Stimulated activated naive CD4-positive, alpha-beta T cell treated with Interleukin-2 at 50 U/mL for 16 hours (primary cell): ENCODE measurements around the gene MED13L.

Experiments used
- DNase-seq: peaks from one replicate; lab custom pipeline; 2025; lab: John Stamatoyannopoulos, UW

Gene MED13L

DNA sequence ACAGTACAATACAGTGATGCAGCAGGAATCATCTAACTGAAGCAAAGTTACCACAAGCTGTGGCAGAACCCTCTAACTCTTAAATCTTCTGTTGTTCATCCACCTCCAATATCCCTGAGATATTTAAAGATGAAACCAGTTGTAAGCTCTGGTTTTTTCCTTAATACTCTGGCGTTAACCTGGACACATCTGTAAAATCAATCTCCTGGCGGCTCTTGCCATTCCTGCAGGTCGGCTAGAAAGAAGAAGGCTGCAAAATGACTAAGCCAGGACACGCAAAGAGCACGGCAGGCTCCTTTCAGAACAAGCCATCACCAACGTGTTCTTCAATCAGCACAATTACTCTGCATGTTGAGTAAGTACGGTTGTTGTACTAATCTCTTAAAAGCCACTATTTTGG, 309.3 kb downstream of the MED13L start:
- DNase-seq: no peak

- no peak for DNase-seq
These were observed 311.1 kb downstream of the MED13L start for GRCh38 chr12:115966376-115966775.

- DNase-seq: no peak
These were observed 312.9 kb downstream of the MED13L start for GRCh38 chr12:115964626-115965025.

DNA sequence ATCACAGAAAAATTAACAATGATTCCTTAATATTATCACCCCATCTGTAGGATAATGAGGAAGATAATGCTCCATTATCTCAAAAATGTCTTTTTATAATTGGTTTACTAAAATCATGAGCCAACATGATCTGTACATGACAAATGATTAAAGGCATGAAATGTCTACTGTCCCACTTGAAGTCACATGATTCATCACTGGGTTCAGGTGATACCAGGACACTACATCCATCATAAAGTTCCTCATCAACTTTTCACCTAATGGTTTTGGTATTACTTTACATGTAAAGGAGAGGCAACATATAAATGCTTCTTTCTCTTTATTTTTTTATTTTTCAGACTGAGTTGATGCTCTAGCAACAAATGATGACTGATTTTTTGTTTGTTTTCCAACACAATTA, 313.3 kb downstream of the MED13L start:
- DNase-seq: no peak

DNA sequence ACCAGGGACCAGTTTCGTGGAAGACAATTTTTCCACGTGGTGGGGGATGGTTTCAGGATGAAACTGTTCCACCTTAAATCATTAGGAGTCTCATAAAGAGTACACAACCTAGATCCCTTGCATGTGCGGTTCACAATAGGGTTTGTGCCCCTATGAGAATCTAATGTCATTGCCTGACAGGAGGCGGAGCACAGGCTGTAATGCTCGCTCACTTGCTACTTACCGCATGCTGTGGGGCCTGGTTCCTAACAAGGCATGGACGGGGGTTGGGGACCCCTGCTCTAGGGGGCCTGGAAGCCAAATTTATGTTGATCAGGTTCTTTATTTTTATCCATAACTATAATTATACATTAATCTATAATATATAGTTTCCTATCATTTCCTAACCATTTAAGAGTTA, 315.3 kb downstream of the MED13L start:
- DNase-seq: no peak

GRCh38 chr12:115960868-115961802, 316.4 kb downstream of the MED13L start:
- DNase-seq: no peak

GRCh38 chr12:115957686-115958290, 319.7 kb downstream of the MED13L start:
- no peak for DNase-seq

GRCh38 chr12:115956659-115957058, 320.8 kb downstream of the MED13L start:
- no peak for DNase-seq

GRCh38 chr12:115956236-115956635, 321.3 kb downstream of the MED13L start:
- no peak for DNase-seq

GRCh38 chr12:115953450-115953849, 324.0 kb downstream of the MED13L start:
- DNase-seq: no peak

DNA sequence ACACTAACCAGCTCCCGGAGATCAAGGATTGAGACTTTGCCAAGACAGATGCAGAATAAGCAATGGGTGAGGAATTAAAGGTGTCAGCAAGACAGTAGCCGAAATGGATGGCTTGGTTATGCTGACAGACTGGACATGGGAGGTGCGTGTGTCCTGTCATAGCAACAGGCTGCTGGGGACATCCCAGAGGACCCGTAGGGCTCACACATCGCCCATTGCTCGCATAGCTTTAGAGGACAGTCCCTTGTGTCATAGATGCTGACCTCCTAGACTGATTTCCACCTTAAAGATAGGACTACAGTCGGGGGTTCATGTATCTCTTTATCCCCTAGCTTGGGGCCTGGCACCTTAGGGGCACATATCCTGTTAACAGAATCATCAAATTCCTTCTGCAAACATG, 324.5 kb downstream of the MED13L start:
- DNase-seq: no peak

DNA sequence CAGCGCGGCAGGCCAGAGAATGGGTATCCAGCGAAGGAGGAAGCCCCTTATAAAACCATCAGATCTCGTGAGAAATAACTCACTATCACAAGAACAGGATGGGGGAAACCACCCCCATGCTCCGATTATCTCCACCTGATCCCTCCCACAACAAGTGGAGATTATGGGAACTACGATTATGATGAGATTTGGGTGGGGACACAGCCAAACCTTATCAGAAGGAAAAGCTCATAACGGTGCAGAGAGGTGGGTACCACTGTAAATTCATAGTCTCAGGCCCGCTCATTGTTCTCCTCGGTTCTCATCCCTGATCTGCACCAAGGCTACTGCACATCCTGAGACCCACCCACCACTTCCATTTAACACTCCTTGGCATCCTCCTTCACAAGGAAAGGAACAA, 326.5 kb downstream of the MED13L start:
- no peak for DNase-seq

- DNase-seq: no peak
These were observed 327.8 kb downstream of the MED13L start for GRCh38 chr12:115949675-115950074.

- no peak for DNase-seq
These were observed 329.8 kb downstream of the MED13L start for GRCh38 chr12:115947696-115948062.

DNA sequence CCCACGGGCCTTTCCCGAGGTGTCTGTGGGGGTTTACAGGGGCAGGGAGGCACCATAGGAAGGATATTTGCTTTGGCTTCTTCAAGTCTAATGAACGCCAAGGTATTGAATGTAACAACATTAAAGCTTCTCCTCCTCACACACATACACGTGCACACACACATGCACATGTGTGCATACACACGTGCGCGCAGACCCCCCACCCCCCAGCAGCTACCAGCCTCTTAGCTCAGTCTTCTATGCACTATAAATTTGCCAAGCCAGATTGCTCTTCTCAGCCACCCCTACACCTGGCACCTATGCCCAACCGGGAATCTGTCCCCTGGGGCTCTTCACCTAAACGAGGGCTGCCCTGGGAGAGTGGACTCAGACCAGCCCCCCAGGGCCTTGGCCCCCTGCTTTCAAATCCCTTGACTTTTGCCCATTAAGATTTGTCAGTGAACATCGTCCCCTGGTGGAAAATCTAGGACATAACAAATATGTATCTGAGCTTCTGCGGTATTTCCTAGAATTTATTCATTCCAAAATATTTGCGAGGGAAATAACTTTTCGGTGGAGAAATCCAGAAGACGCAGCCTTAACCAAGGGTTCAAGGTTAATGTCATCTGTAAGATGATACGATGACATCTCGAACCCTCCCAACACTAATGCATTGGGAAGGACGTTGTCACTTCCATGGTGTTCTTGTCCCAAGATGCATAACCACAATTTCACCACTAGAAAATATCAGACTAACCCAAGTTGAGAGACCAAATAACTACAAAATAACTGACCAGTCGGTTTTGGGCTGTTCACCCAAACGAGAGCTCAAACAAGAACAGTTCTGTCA, 330.4 kb downstream of the MED13L start:
- no peak for DNase-seq

GRCh38 chr12:115946092-115946491, 331.4 kb downstream of the MED13L start:
- DNase-seq: no peak

DNA sequence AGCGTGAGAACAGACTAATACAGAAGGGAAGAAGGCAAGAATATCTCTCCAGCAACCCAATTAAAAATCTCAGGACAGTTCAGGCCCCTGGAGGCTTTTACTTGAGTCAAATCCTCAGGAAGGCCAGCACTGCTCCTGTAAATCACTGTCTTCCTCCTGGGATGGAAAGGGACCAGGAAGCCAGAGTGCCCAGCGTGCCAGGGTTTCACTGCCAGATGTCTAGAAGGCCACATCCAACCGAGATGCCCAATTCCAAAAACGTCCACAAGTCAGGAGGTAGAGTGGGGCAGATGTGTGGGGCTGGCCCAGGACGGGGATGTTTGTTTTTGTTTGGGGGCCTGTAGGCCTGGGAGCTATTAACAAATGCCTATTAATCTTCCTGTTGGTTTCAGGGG, 332.0 kb downstream of the MED13L start:
- no peak for DNase-seq

- DNase-seq: no peak
These were observed 332.5 kb downstream of the MED13L start for GRCh38 chr12:115944837-115945490.

GRCh38 chr12:115944392-115944742, 333.1 kb downstream of the MED13L start:
- no peak for DNase-seq

DNA sequence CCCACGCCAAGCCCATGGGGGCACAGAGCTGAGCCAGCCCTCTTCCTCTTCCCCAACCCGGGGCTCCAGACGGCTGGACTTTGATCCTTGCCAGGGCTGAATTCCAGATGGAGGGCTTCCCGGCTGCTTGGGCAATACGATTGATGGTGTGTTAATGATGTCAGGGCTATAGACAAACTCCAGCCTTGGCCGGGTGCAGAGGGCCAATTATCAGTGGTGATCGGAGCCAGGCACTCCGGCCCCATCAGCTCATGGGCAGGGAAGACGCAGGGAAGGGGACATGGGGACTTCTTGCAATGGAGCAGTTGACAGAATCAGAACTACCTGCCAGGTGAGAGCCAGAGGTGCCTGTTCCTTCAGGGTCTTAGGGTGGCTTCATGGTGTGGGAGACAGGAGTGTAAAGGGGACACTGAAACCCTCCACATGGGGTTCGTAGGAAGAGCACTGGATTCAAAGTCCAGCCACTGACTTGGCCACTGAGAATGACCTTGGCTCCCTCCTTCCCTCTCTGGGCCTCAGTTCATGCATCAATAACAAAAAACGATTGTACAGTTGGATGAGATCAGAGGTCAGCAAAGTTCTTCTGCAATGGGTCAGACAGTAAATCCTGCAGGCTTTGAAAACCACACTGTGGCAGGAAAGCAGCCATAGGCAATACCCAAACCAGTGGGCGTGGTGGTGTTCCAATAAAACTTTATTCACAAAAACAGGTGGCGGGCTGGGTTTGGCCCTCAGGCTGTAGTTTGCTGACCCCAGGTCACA, 333.7 kb downstream of the MED13L start:
- no peak for DNase-seq

DNA sequence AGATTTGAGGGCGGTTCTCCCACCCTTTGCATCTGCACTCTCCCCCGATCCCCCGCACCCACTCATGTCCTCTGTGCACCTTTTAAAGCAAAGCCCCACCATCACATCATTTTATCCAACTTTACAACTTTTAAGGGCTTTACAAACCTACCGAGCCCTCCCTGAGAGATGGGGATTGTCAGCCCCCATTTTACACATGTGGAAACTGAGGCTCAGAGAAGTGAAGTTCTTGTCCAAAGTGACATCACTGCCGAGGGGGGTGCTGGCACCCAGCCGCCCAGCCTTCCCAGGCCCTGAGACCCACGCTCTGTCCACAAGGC, 334.2 kb downstream of the MED13L start:
- DNase-seq: no peak

GRCh38 chr12:115942346-115942745, 335.1 kb downstream of the MED13L start:
- no peak for DNase-seq
